GM19372 (cell line): ENCODE data around the gene CFP.
"Not testable (repeated sequence)": the region's sequence is repeated elsewhere in the genome, so short reads cannot be mapped to it uniquely, and the experiment has no call there.

ENCODE experiments used
- ATAC-seq: cut with Tn5 transposase; IDR thresholded peaks from one replicate; pipeline ENCODE4 v1.9.1; 2021; ENCODE audit warnings: mild to moderate bottlenecking, low read depth, moderate library complexity; ENCODE audit not compliant: unreplicated experiment

CFP gene

DNA sequence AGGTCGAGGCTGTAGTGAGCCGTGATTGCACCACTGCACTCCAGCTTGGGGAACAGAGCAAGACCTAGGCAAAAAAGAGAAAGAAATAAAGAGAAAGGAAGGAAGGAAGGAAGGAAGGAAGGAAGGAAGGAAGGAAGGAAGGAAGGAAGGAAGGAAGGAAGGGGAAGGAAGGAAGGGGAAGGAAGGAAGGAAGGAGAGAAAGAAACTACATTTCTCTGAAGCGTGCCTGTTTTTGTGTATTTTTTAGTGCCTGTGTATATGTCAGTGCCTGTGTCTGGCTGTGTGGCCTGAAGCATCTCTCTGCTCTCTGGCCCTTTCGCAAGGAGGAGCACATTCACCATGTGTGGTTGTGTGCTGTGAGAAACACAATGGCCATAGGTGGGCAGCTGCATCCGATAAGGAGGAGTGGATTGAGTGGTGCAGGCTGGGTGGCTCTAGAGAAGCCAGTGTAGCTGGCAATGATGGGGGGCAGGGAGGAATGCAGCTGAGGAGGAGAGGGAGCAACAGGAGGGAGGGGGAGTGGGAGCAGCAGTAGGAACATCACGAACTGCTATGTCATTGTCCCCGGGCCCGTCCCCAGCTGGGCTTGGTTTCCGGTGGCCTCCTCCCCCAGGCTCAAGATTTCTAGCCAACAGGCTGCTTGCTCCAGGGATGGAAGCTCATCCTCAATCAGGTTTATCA, 21.5 kb downstream of the CFP start:
- no peak for ATAC-seq

DNA sequence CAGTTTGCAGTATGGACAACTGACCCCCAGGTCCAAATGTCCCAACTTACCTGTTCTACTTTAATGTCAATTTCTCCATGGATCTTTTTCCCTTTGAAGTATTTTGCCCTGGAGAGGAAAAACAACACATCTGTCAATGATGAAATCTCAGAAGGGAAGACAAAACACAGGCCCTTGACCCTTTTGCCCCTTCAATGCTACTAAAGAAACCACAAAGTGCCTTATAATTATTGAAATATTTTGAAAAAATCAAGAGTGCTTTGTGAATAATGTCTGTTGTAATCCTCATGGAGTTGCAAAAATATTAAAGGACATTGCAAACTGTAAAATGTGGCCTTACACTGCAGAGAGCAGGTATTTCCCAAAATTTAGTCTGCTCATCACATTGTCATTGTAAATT, 22.6 kb downstream of the CFP start:
- no peak for ATAC-seq

DNA sequence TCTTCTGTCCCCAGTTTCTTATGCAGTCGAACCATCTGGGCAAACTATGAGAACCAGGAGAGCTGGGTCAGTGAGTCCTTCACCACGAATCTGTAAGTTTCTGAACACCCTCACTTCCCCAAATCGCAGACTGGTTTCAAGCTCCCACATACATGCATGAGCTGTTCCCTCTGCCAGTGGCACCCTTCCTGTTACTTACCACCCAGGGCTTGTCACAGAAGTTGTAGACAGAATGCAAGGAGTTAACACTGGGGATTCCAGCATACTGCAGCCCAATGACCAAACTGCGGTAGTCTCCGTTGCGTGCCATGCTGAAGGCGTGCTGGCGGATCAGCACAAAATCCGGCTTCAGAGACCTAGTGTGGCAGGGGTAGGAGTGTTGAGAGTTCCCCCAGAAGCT, 24.7 kb downstream of the CFP start:
- no peak for ATAC-seq

DNA sequence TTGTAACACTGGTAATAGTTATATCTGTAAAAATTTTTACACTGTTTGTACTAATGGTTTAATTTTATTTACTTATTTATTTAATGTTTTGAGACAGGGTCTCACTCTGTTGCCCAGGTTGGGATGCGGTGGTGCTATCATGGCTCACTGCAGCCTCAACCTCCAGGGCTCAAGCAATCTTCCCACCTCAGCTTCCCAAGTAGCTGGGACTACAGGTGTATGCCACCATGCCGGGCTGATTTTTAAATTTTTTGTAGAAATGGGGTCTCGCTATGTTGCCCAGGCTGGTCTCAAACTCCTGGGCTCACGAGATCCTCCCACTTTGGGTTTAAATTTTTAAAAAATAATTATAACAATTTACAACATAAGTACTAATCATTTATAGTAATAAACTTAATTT, 26.6 kb downstream of the CFP start:
- not testable (repeated sequence) for ATAC-seq

DNA sequence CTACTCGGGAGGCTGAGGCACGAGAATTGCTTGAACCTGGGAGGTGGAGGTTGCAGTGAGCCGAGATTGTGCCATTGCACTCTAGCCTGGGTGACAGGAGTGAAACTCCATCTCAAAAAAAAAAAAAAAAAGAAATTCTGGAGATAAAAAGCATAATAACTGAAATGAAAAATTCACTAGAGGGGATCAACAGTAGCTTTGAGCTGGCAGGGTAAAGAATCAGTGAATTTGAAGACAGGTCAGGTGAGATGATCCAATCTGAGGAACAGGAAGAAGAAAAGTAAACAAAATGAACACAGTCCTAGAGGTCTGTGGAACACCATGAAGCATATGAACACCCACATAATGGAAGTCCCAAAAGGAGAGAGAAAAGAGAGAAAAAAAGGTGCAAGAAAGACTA, 32.5 kb downstream of the CFP start:
- no peak for ATAC-seq

DNA sequence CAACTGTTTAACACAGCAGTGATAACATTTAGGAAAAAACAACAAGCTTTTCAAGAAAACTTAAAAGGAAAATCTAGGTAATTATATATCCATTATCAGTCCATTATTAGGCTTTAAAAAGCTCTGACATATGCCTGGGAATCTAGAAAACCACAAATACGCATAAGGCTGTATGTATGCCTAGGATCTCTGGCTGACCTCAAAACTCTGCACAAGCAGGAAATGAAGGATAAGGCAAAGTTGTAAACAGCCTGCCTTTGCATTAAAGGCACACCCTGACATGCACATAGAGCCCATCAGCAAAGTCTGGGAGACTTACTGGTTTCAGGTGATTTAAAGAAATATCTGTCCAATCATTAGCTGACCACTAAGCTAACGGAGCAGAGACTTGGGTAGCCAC, 33.5 kb downstream of the CFP start:
- no peak for ATAC-seq

DNA sequence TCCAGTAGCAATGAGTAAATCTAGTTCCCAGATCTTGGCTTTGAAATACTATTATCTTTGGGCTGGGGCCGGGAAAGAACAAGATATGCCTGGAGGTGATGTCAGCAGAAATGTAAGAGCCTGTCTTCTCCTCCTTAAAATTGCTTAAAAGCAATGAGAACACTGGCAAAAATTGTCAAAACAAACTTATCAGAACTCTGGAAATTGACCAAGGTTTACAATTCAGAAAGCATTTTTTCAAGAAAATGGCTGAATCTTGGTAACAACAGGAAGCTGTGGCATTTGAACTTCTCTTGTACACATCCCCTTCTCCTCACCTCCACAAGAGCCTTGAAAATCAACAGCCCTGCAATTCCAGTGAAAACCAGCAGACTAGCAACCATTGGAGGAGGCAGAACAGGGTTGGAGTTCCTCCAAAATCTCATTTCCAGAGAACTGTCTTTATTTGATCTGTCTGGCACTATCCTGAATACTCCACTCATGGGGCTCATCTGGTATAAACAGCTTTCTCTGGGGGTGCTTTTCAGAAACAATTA, 33.9 kb downstream of the CFP start:
- no peak for ATAC-seq

DNA sequence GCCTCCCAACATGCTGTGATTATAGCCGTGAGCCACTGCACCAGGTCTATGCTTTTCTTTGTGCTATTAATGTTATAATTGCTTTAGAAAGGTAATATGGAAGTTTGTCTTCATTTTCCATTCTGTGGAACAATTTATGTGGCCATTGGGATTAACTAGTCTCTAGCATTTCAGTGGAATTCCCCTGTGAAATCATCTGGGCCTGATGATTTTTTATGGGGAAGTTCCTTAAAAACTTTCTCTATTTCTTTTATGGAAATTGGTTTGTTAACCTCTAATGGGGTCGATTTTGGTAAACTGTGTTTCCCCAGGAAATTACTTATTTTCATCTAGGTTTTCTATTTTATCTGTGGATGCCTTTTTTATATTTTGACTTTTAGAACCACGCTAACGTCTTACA, 36.2 kb downstream of the CFP start:
- no peak for ATAC-seq

DNA sequence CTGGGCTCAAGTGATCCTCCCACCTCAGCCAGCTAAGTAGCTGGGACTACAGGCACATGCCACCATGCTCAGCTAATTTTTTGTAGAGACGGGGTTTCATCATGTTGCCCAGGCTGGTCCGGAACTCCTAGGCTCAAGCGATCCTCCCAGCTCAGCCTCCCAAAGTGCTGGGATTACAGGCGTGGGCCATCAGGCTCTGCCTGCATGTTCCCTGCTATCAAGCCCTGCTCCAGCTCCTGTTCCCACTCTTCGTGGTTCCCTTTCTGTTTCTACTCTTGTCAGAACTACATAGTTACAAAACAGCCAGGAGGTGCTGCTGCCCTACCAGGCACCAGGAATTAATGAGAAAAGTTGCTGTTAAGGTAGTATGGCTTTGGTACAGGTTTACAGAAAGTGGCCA, 38.7 kb downstream of the CFP start:
- no peak for ATAC-seq

DNA sequence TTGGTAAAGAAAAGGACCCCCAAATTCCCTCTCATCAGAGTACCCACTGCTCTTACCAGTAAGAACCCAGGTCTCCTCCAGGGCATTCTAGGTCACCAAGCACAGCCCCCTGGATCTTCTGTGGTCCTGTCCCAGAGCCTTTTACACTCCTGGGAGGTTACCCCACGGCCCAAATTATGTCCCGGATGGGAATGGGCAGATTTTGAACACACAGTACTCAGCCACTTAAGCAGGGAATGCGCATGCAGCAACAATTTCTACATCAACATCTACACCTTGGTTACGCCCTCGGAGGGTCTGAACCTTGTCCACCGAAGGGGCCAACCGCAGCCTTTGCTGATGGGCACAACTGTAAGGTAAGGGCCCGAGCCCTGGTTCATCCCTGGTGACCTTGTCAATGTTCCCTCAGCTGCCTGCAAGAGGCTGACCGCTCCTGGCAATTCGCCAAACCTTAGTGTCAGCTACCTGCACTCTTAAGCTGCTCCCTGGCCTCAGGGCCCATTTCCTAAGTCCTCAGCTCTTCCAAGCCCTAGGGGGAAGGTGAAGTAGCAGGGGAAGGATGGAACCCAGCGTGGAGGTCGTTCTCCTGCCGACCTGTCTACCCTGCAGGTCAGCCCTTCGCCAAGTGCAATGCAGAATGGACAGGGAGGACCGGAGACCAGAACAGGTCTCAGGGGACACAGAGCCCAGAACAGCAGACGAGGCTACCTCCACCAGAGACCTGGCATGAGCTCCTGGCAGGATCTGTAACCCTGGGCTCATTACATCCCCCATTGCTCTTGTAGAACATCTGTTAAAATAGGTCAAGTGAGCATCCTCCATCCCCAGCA, 41.6 kb downstream of the CFP start:
- ATAC-seq = no peak

DNA sequence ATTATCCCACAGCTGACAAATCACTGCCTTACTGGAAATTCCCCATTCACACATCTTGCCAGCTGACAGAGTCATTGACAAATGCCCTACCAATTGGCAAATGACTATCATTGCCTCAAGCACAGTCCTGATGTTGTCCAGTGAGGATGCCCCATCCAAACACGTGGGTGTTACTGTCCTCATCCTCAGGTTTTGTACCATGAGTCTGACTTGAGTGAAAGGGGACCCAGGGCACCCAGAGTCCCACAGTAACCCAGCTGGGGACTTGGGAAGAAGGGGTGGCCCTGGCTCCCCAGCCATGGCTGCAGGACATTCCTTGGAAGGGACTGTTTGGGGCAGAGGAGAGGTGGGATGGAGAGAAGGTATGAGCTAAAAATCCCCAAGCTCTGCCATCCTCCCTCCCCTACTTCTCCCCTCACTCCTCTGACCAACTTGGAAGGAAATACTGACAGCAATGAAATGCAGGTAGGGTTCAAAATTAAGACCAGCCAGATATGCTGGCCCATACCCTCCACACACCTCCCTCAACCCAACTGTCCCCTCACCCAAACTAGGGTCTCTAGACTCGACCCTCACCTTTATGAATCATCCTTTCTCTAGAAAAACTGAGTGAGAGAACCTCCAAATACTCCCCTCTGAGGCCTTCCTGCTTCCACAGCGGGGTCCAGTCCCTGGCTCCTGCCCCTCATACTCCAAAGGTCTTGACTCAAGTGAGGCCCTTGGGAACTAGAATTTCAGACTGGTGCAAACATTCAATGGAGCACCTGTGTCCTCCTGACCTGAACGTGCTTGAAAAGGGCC, 42.4 kb downstream of the CFP start:
- ATAC-seq = no peak

DNA sequence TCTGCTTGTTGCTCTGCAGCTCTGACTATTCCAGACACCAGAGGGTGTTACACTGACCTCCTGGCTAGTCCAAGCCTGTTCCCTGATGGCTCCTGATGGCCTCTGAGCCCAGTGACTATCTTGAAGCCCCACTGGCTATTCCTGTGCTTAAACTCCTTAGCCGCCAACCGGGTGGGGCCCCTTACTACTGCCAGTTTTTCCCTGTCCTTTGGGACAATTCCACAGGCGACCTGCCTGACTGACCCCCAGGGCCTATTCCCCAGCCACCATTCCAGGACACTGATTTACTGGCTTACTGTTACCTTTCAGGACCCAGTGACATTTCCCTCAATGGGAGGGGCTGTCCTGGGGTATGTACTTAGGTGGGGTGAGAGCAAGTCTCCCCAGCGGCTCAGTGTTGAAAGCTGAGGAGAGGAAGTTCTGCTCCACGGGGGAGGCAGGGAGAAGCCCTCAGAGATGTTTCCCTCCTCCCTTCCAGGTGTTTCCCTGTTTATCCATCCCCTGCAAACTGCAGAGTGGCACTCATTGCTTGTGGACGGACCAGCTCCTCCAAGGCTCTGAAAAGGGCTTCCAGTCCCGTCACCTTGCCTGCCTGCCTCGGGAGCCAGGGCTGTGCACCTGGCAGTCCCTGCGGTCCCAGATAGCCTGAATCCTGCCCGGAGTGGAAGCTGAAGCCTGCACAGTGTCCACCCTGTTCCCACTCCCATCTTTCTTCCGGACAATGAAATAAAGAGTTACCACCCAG, 43.5 kb downstream of the CFP start:
- no peak for ATAC-seq

DNA sequence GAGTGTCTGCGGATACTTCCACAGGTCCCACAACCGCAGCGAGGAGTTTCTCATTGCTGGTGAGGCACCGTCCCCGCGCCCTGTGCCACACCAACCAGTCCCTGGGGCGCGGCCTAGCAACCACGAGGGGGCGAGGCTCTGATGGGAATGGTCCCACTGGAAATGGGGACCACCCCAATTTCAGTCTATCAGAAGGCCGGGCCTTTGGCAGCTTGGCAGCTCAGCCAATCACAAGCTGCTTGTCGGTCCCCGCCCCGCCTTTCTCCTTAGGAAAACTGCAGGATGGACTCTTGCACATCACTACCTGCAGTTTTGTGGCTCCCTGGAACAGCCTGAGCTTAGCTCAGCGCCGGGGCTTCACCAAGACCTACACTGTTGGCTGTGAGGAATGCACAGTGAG, 44.5 kb downstream of the CFP start:
- no peak for ATAC-seq

DNA sequence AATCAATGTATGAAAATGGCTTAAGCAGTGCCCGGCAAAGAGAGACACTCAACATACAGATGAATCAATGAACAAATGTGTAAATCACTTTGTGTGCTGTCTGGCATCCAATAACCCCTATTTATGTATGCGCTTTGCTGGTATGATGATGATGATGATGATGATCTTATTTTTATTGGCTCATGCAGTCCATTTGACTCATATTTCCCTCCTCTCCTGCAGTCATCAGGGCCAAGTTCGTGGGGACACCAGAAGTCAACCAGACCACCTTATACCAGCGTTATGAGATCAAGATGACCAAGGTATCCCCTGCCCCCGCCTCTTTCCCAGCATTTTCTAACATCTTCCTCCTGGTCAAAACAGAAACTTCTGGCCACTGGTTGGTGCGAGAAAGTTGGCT, 45.0 kb downstream of the CFP start:
- no peak for ATAC-seq

DNA sequence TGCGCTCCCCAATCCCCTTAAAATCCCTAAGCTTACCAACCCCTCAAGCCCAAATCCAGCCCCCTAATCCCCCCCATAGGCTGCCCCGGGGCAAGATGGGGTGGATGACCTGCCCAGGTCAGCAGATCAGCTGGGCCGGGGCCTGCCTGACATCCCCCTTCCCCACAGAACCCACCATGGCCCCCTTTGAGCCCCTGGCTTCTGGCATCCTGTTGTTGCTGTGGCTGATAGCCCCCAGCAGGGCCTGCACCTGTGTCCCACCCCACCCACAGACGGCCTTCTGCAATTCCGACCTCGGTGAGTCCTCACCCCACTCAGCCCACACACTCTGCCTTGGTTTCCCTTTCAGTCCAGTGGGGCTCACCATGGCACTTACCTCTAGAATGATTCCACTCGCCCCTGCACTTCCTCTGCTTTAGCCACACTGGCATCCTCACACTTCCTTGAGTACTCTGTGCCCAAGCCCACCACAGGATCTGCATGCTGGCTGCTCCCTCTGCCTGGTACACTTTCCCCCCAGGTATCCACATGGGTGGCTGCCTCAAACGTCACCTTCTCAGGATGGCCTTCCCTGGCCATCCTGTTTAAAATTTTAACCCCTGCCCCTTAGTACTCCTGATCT, 46.4 kb downstream of the CFP start:
- ATAC-seq = no peak

DNA sequence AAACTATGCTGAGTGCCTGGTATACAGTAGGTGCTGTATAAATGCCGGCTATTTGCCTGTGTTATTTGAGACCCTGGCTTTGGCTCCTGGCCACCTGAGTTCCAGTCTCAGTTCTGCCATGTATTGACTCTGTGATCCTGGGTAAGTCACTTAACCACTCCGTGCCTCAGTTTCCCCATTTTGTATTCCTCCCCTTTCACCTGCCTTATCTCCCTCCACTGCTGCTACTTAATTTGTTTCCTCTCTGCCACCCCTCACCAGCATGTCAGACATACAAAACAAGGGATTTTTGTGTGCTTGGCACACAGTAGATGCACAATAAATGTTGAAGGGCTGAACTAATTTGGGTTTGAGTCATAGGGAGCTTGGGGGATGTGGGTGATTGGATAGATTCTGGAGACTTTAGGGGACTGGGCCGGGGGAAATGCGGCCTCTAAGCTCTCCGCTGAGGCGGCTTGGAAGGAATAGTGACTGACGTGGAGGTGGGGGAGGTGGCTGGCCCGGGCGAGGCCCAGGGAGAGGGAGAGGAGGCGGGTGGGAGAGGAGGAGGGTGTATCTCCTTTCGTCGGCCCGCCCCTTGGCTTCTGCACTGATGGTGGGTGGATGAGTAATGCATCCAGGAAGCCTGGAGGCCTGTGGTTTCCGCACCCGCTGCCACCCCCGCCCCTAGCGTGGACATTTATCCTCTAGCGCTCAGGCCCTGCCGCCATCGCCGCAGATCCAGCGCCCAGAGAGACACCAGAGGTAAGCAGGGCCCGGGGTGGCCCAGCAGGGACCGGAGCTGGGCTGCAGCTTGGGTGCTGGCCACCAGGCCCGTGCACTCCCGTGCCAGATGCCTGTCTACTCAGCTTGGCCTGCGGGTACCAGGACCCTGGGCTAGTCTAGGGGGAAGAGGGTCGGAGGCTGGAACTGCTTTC, 47.7 kb downstream of the CFP start, which contains the start of gene TIMP1:
TIMP1 (plus strand) TSS at position 706 of the 917 bp plus-strand sequence. CDS start 980 bp downstream, outside the sequence.
- ATAC-seq = peak; percentile 90

DNA sequence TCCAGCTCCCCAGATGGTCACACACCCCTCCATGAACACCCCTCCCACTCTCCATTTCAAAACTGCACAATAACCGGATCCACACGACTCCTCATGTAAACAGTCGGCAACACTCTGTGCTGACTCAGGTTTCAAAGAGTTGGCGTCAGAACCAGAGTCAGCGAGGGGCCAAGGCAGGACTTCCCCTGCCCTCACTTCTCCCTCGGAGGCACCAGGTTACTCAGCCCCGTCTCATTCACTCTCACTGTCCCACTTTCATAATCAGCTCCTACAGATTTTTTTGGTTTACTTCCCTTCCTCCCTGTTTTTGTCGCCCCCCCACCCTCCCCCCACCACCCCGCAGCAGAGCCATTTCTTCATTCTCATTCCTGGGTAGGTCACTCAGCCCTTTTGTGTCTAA, 50.2 kb downstream of the CFP start:
- ATAC-seq = no peak

DNA sequence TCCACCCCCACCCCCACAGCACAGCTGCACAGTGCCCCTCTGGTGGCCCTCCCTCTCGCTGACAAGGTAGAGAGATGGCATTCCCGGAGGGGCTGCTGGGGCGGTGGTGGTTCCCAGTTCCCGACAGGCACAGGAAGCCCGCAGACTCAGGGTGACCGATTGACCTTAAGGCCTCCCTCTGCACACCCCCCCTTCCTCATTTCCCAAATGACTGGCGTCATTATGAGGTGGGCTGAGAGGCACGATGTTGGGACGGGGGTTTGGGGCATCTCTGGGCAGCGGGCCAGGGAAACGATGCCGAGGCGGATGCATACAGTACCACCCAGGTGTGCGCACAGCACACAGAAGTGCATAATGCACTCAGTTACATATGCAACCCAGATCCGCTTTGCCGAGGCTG, 51.0 kb downstream of the CFP start:
- no peak for ATAC-seq

DNA sequence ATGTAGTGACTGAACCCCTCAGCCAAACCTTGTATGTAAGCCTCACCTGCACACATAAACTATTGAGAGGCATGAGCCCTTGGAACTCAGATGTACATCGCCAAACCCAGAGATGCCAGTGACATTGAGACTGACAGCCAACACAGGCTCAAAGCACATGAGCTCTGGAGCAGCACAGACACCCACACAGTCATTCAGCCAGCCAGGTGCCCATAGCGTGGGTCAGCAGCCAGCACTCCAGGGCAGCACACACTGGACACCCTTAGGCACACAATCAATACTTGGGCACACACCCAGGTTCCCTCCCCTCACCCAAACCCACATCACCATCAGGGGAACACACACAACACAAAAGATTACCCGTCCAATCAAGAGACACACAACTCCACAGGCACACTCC, 51.8 kb downstream of the CFP start:
- ATAC-seq = no peak
